Parathyroid adenoma (tissue), 2 donors: ENCODE data around the gene XXYLT1.
A peak's percentile ranks its signal among the peaks of the same experiment; 100 is the strongest.

Experiments
- H2AFZ ChIP-seq: fragments of 300-600 bp; sonication (generic); one replicate; pipeline ENCODE4 v1.7.0; 2017; ENCODE audit warnings: antibody characterized with exemption, mild to moderate bottlenecking
- H3K27ac ChIP-seq: fragments of 300-600 bp; sonication (generic); one replicate; pipeline ENCODE4 v1.7.0; 2017
- H3K27me3 ChIP-seq: fragments of 300-600 bp; sonication (generic); one replicate; pipeline ENCODE4 v1.7.0; 2017; ENCODE audit warnings: low read length; ENCODE audit not compliant: control insufficient read depth, insufficient read depth
- H3K36me3 ChIP-seq: fragments of 300-600 bp; sonication (generic); one replicate; pipeline ENCODE4 v1.7.0; 2017; ENCODE audit warnings: low read length; ENCODE audit not compliant: control insufficient read depth, insufficient read depth
- H3K4me1 ChIP-seq: fragments of 300-600 bp; sonication (generic); one replicate; pipeline ENCODE4 v1.7.0; 2017; ENCODE audit warnings: control low read depth
- H3K4me2 ChIP-seq: fragments of 300-600 bp; sonication (generic); one replicate; pipeline ENCODE4 v1.7.0; 2017; ENCODE audit warnings: low read length
- H3K4me3 ChIP-seq: fragments of 300-600 bp; sonication (generic); one replicate; pipeline ENCODE4 v1.7.0; 2017; ENCODE audit warnings: low read depth, low read length
- H3K79me2 ChIP-seq: fragments of 300-600 bp; sonication (generic); one replicate; pipeline ENCODE4 v1.7.0; 2017; ENCODE audit warnings: control low read depth
- H3K9ac ChIP-seq: fragments of 300-600 bp; sonication (generic); one replicate; pipeline ENCODE4 v1.7.0; 2017; ENCODE audit warnings: mild to moderate bottlenecking
- H3K9me3 ChIP-seq: fragments of 300-600 bp; sonication (generic); one replicate; pipeline ENCODE4 v1.7.0; 2017; ENCODE audit warnings: low read length; ENCODE audit not compliant: control insufficient read depth
- TF ChIP-seq, protein P1 (sequence below): fragments of 300-600 bp; sonication (generic); IDR thresholded peaks from one replicate; pipeline ENCODE4 v1.7.0; 2017; ENCODE audit warnings: antibody characterized with exemption, mild to moderate bottlenecking
- donor health status: primary hyperparathyroidism.

Gene XXYLT1

GRCh38 chr3:195209847-195210265, 61.1 kb downstream of the XXYLT1 start:
- TF ChIP-seq, protein P1, sequence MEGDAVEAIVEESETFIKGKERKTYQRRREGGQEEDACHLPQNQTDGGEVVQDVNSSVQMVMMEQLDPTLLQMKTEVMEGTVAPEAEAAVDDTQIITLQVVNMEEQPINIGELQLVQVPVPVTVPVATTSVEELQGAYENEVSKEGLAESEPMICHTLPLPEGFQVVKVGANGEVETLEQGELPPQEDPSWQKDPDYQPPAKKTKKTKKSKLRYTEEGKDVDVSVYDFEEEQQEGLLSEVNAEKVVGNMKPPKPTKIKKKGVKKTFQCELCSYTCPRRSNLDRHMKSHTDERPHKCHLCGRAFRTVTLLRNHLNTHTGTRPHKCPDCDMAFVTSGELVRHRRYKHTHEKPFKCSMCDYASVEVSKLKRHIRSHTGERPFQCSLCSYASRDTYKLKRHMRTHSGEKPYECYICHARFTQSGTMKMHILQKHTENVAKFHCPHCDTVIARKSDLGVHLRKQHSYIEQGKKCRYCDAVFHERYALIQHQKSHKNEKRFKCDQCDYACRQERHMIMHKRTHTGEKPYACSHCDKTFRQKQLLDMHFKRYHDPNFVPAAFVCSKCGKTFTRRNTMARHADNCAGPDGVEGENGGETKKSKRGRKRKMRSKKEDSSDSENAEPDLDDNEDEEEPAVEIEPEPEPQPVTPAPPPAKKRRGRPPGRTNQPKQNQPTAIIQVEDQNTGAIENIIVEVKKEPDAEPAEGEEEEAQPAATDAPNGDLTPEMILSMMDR, result no peak
- Histone ChIP-seq H3K9me3 (no peaks in the 10 kb centered on the region), H3K27ac (peak overlapping the region; percentile 59), H3K9ac (no peak overlapping the region), H3K36me3 (no peaks in the 10 kb centered on the region), H3K4me1 (peaks cover 26% of the 10 kb centered on the region), H2AFZ (peak overlapping the region; percentile 56), H3K4me3 (no peak overlapping the region), H3K4me2 (no peak overlapping the region), H3K79me2 (peaks cover 38% of the 10 kb centered on the region), H3K27me3 (no peaks in the 10 kb centered on the region)

GRCh38 chr3:195209083-195209846, 61.7 kb downstream of the XXYLT1 start:
- Histone ChIP-seq H3K4me1 (peaks cover 31% of the 10 kb centered on the region), H3K9ac (no peak overlapping the region), H3K4me3 (no peak overlapping the region)

GRCh38 chr3:195208631-195209030, 62.3 kb downstream of the XXYLT1 start:
- H3K79me2 ChIP-seq, result peaks cover 29% of the 10 kb centered on the region
- H3K9me3 ChIP-seq, result no peaks in the 10 kb centered on the region
- H3K27me3 ChIP-seq, result no peaks in the 10 kb centered on the region
- H2AFZ ChIP-seq, result no peak overlapping the region
- peaks cover 35% of the 10 kb centered on the region for H3K4me1 ChIP-seq
- TF ChIP-seq, protein P1, result no peak
- no peak overlapping the region for H3K9ac ChIP-seq
- no peak overlapping the region for H3K4me2 ChIP-seq
- H3K4me3 ChIP-seq, result no peak overlapping the region
- no peaks in the 10 kb centered on the region for H3K36me3 ChIP-seq
- H3K27ac ChIP-seq, result peak overlapping the region; percentile 59

More at GRCh38 chr3:195209083-195209846, 61.7 kb downstream of the XXYLT1 start:
- H2AFZ ChIP-seq, result peak overlapping the region; percentile 25
- no peaks in the 10 kb centered on the region for H3K9me3 ChIP-seq
- no peaks in the 10 kb centered on the region for H3K27me3 ChIP-seq
- no peak overlapping the region for H3K4me2 ChIP-seq
- no peaks in the 10 kb centered on the region for H3K36me3 ChIP-seq
- H3K27ac ChIP-seq, result peak overlapping the region; percentile 59
- H3K79me2 ChIP-seq, result peaks cover 33% of the 10 kb centered on the region
- TF ChIP-seq, protein P1, result no peak

- H3K4me1 ChIP-seq, result peaks cover 40% of the 10 kb centered on the region
Observed at GRCh38 chr3:195208183-195208582, 62.8 kb downstream of the XXYLT1 start.

More at GRCh38 chr3:195208183-195208582, 62.8 kb downstream of the XXYLT1 start:
- H3K9me3 ChIP-seq, result no peaks in the 10 kb centered on the region
- H3K36me3 ChIP-seq, result no peaks in the 10 kb centered on the region
- no peak overlapping the region for H2AFZ ChIP-seq
- TF ChIP-seq, protein P1, result no peak
- peaks cover 27% of the 10 kb centered on the region for H3K79me2 ChIP-seq
- no peak overlapping the region for H3K4me2 ChIP-seq
- H3K27ac ChIP-seq, result no peak overlapping the region
- H3K27me3 ChIP-seq, result no peaks in the 10 kb centered on the region
- H3K4me3 ChIP-seq, result no peak overlapping the region
- H3K9ac ChIP-seq, result no peak overlapping the region
